HepG2 (cell line): ENCODE measurements around the gene ARL6IP4. TPM values are rescaled to one million over a fixed set of nuclear protein-coding genes. Genes with fewer than 3 reads are reported as not detected.

Source experiments
- ATAC-seq: fragments of 200-7000 bp; cut with Tn5 transposase; 3 replicates; pipeline ENCODE4 v1.9.1; 2020; ENCODE audit warnings: mild to moderate bottlenecking, moderate library complexity
- BruUV-seq: library from RNA; stranded (reverse); fragments of 400-500 nt; replicated peaks from 2 replicates; lab custom pipeline; 2021; lab: Mats Ljungman, UMichigan
- CTCF ChIA-PET: fragments of 300-600 bp; formaldehyde crosslinking; extraction: SDS; loops from one replicate; lab custom pipeline; 2021; ENCODE audit warnings: low total read pairs, inconsistent platforms, low intra/inter-chr PET ratio; lab: Yijun Ruan, JAX
- POLR2A ChIA-PET: fragments of 350-600 bp; sonication (Branson Sonifier 250); formaldehyde crosslinking; loops from one replicate; lab custom pipeline; 2020; ENCODE audit warnings: antibody characterized with exemption, inconsistent platforms; lab: Yijun Ruan, JAX
- DNase-seq: peaks from one replicate; pipeline ENCODE4 v3.0.0-alpha.2; 2015; ENCODE audit warnings: low spot score
- FAIRE-seq: peaks from 3 replicates; lab custom pipeline; 2011; peaks lifted over from hg19 to GRCh38; lab: Jason Lieb, UNC
- H2AFZ ChIP-seq: one replicate; pipeline ENCODE4 v1.6.1; 2011; ENCODE audit warnings: low read length, inconsistent platforms
- H3K27ac ChIP-seq: fragments of 300-600 bp; 3 replicates; pipeline ENCODE4 v1.8.0; 2011; ENCODE audit warnings: mixed run types, mild to moderate bottlenecking, mixed read lengths, low read length, inconsistent platforms; ENCODE audit not compliant: insufficient read depth; ENCODE audit errors: extremely low read length
- H3K27me3 ChIP-seq, 2 experiments: fragments of 200-600 bp in 1 of 2; 2 replicates in 1 of 2; 3 replicates in 1 of 2; pipeline versions ENCODE4 v1.6.0 to v1.8.0; 2011; ENCODE audit warnings: low read length in 2 of 2, mild to moderate bottlenecking in 2 of 2, moderate library complexity in 2 of 2, inconsistent platforms in 1 of 2; ENCODE audit not compliant: insufficient read depth in 2 of 2, control insufficient read depth in 1 of 2
- H3K36me3 ChIP-seq, 2 experiments: fragments of 200-600 bp in 1 of 2; replicated peaks in 1 of 2; 2 replicates in 1 of 2; 3 replicates in 1 of 2; pipeline versions ENCODE4 v1.5.1 to v1.8.0; 2011; ENCODE audit warnings: low read length in 2 of 2, inconsistent platforms in 1 of 2; ENCODE audit not compliant: insufficient read depth in 2 of 2, control insufficient read depth in 1 of 2
- H3K4me1 ChIP-seq: 2 replicates; pipeline ENCODE4 v1.5.1; 2012; ENCODE audit warnings: low read length, inconsistent platforms; ENCODE audit not compliant: insufficient read depth
- H3K4me2 ChIP-seq: 2 replicates; pipeline ENCODE4 v1.6.0; 2011; ENCODE audit warnings: low read depth, low read length, inconsistent platforms
- H3K4me3 ChIP-seq, 3 experiments: fragments of 200-600 bp in 1 of 3; sonication (generic), shearing (Covaris generic) in 1 of 3; replicated peaks in 1 of 3; 2 replicates each; pipeline ENCODE4 v1.5.1; 2011 to 2016; ENCODE audit warnings: low read length in 3 of 3, inconsistent platforms in 2 of 3, low read depth in 2 of 3, mild to moderate bottlenecking in 2 of 3, control low read depth in 1 of 3, mixed read lengths in 1 of 3; ENCODE audit not compliant: insufficient read depth in 1 of 3
- H3K79me2 ChIP-seq: one replicate; pipeline ENCODE4 v1.6.1; 2011; ENCODE audit warnings: low read length, inconsistent platforms; ENCODE audit not compliant: insufficient read depth
- H3K9ac ChIP-seq: 2 replicates; pipeline ENCODE4 v1.6.0; 2011; ENCODE audit warnings: mild to moderate bottlenecking, low read depth, low read length, inconsistent platforms; ENCODE audit not compliant: insufficient read depth
- H3K9me3 ChIP-seq: 2 replicates; pipeline ENCODE4 v1.5.1; 2012; ENCODE audit warnings: mild to moderate bottlenecking, low read length
- H4K20me1 ChIP-seq: 2 replicates; pipeline ENCODE4 v1.6.0; 2011; ENCODE audit warnings: inconsistent platforms, mild to moderate bottlenecking, low read length, moderate library complexity; ENCODE audit not compliant: insufficient read depth
- AGO2 ChIP-seq: fragments of 200-400 bp; formaldehyde crosslinking; optimal IDR thresholded peaks from 2 replicates; pipeline ENCODE3; 2017; ENCODE audit warnings: mild to moderate bottlenecking, low read depth, low read length, moderate library complexity
- CEBPZ ChIP-seq: IDR thresholded peaks from 2 replicates; pipeline ENCODE4 v1.6.1; 2012; ENCODE audit warnings: low read length, improper control_type of control experiment
- FOSL1 ChIP-seq: sonication (generic); formaldehyde crosslinking; IDR thresholded peaks from 2 replicates; pipeline ENCODE4 v1.9.0; 2021; ENCODE audit warnings: missing genetic modification reagents, borderline replicate concordance
- IRX3 ChIP-seq: sonication (generic); formaldehyde crosslinking; IDR thresholded peaks from 2 replicates; pipeline ENCODE4 v1.8.1; 2023; ENCODE audit warnings: mild to moderate bottlenecking, low read depth, missing genetic modification reagents, borderline replicate concordance
- MAZ ChIP-seq, 2 experiments: sonication (generic) in 1 of 2; formaldehyde crosslinking in 1 of 2; IDR thresholded peaks; 2 replicates each; pipeline versions ENCODE4 v1.5.0 to v1.6.1; 2012 to 2020; ENCODE audit warnings: low read depth in 2 of 2, mild to moderate bottlenecking in 2 of 2, borderline replicate concordance in 1 of 2, improper control_type of control experiment in 1 of 2, low read length in 1 of 2, missing genetic modification reagents in 1 of 2, moderate library complexity in 1 of 2
- POLR2A ChIP-seq, 2 experiments: IDR thresholded peaks; 2 replicates each; pipeline ENCODE4 v1.6.1; 2011; ENCODE audit warnings: low read depth in 2 of 2, low read length in 2 of 2, mild to moderate bottlenecking in 1 of 2, moderate library complexity in 1 of 2; ENCODE audit not compliant: insufficient read depth in 1 of 2
- SMC3 ChIP-seq: IDR thresholded peaks from 2 replicates; pipeline ENCODE4 v1.6.1; 2011; ENCODE audit warnings: low read length, improper control_type of control experiment
- YEATS4 ChIP-seq: sonication (generic); formaldehyde crosslinking; IDR thresholded peaks from 2 replicates; pipeline ENCODE4 v1.4.0; 2020; ENCODE audit warnings: missing genetic modification reagents, borderline replicate concordance
- ZNF124 ChIP-seq: sonication (generic); formaldehyde crosslinking; IDR thresholded peaks from 2 replicates; pipeline ENCODE4 v1.4.0; 2020; ENCODE audit warnings: missing genetic modification reagents
- ZNF550 ChIP-seq: sonication (generic); formaldehyde crosslinking; IDR thresholded peaks from 2 replicates; pipeline ENCODE4 v1.4.0; 2020; ENCODE audit warnings: mild to moderate bottlenecking, missing genetic modification reagents, borderline replicate concordance
- WGBS: methylation state at CpG from one replicate; pipeline ENCODE4 v1.1.6; 2017; ENCODE audit warnings: low lambda C conversion rate; 5-methylcytosine and 5-hydroxymethylcytosine counted together
- in situ Hi-C: cut with HindIII; loops from 2 replicates; pipeline ENCODE4 v1.10.0; 2017; ENCODE audit warnings: low pct_unique_long_range_greater_than_20kb; ENCODE audit not compliant: extremely low pct_ligation_motif_present
- intact Hi-C: fragments of 100-400 bp; cut with micrococcal nuclease; formaldehyde crosslinking; loops from one replicate; pipeline ENCODE4 v1.10.0; 2022; ENCODE audit not compliant: unreplicated experiment
- polyA plus RNA-seq, 8 experiments: library from polyadenylated mRNA; depleted of rRNA in 3 of 8; stranded (reverse) in 7 of 8; unstranded in 1 of 8; fragments of >200 nt; fragmentation: Illumina TruSeq in 4 of 8; extraction: Trizol in 4 of 8; gene quantifications; 2 replicates each; pipeline versions ENCODE4 v1.2.1 to v1.2.3, GENCODE V29; 2011 to 2016; ENCODE audit warnings: low read depth in 4 of 8, missing spikeins in 1 of 8, mixed read lengths in 1 of 8; ENCODE audit not compliant: insufficient read depth in 1 of 8
- total RNA-seq, 5 experiments: library from RNA; depleted of rRNA; stranded (reverse); fragments of >200 nt; fragmentation: Illumina TruSeq; extraction: Trizol; gene quantifications; 2 replicates each; pipeline ENCODE4 v1.2.3, GENCODE V29; 2016; ENCODE audit warnings: low read depth in 1 of 5

ARL6IP4 gene
- total and polyA plus RNA-seq, 2 of the 13 experiments (the other 11 are each of a cell fraction or from before 2014, with no cell fraction given): 155 to 220 TPM

GRCh38 chr12:122994140-122994675, 13.7 kb downstream of the ARL6IP4 start:
- BruUV-seq: no TSS peak
- Histone ChIP-seq H3K4me1 (peaks cover 12% of the 10 kb centered on the region), H3K36me3 (no peaks in the 10 kb centered on the region), H3K4me3 (no peak overlapping the region), H3K27me3 (no peaks in the 10 kb centered on the region), H3K9me3 (no peaks in the 10 kb centered on the region), H3K27ac (no peak overlapping the region), H3K9ac (no peak overlapping the region), H3K4me2 (no peak overlapping the region), H4K20me1 (no peaks in the 10 kb centered on the region), H3K79me2 (no peaks in the 10 kb centered on the region), H2AFZ (no peak overlapping the region)
- ChIA-PET CTCF (no interaction called here), POLR2A (no interaction called here)
- TF ChIP-seq POLR2A (IDR thresholded peaks at IDR 0.05; ENCODE audit: insufficient read depth in 1 of 2, low read depth in 2 of 2, low read length in 2 of 2): no peak
- intact Hi-C loops: no loop called here
- ATAC-seq: no peak
- no peak for DNase-seq
- no peak for FAIRE-seq
- in situ Hi-C loops: no loop called here
- WGBS: 100% methylated on average over 8 of the region's 10 CpGs

GRCh38 chr12:122994781-122995502, 14.5 kb downstream of the ARL6IP4 start:
- DNase-seq (no peak), ATAC-seq (no peak), FAIRE-seq (no peak)
- WGBS: 97% methylated on average over 6 of the region's 13 CpGs
- H2AFZ ChIP-seq: no peak overlapping the region
- ChIA-PET CTCF (no interaction called here), POLR2A (no interaction called here)
- no peaks in the 10 kb centered on the region for H3K27me3 ChIP-seq
- H3K27ac ChIP-seq: no peak overlapping the region
- intact Hi-C loops: no loop called here
- no peaks in the 10 kb centered on the region for H3K9me3 ChIP-seq
- H3K9ac ChIP-seq: no peak overlapping the region
- H3K4me3 ChIP-seq: no peak overlapping the region
- H4K20me1 ChIP-seq: no peaks in the 10 kb centered on the region
- in situ Hi-C loops: no loop called here
- H3K4me2 ChIP-seq: no peak overlapping the region
- no peaks in the 10 kb centered on the region for H3K79me2 ChIP-seq
- H3K36me3 ChIP-seq: no peaks in the 10 kb centered on the region
- peak; percentile 21 for TF ChIP-seq AGO2
- no peak for TF ChIP-seq CEBPZ
- no peak for TF ChIP-seq IRX3
- no peak for TF ChIP-seq SMC3
- no peak for TF ChIP-seq YEATS4 (CRISPR knock-in tag)
- TF ChIP-seq ZNF550 (CRISPR knock-in tag): no peak
- TF ChIP-seq FOSL1 (CRISPR knock-in tag): no peak
- TF ChIP-seq ZNF124: no peak
- TF ChIP-seq MAZ (IDR thresholded peaks at IDR 0.05; ENCODE audit: borderline replicate concordance, low read depth, low read length): no peak
- TF ChIP-seq MAZ (CRISPR knock-in tag; IDR thresholded peaks at IDR 0.05; ENCODE audit: low read depth): no peak
- H3K4me1 ChIP-seq: peaks cover 12% of the 10 kb centered on the region
- BruUV-seq: no TSS peak
